Ovary (tissue), 9 donors: Measurements from ENCODE around the gene ADGRA1. TPM values are rescaled to one million over a fixed set of nuclear protein-coding genes. Genes with fewer than 3 reads are reported as not detected.

Source experiments
- DNase-seq, 5 donors: peaks; one replicate each; pipeline ENCODE4 v3.0.0-alpha.2; 2019 to 2020
- H3K27ac ChIP-seq, 2 donors: fragments of 200-600 bp; one replicate each; pipeline versions ENCODE4 v1.5.1 to v1.8.0; 2019 to 2022
- H3K27me3 ChIP-seq: fragments of 200-600 bp; one replicate; pipeline ENCODE4 v1.8.0; 2022
- H3K36me3 ChIP-seq: fragments of 200-600 bp; sonication (generic); one replicate; pipeline ENCODE4 v1.5.1; 2019
- H3K4me1 ChIP-seq: one replicate; pipeline ENCODE4 v1.8.1; 2013; ENCODE audit warnings: mild to moderate bottlenecking, moderate library complexity; ENCODE audit not compliant: insufficient read depth
- H3K4me3 ChIP-seq: fragments of 200-600 bp; sonication (generic); one replicate; pipeline ENCODE4 v1.5.1; 2017
- H3K9me3 ChIP-seq, 2 donors: fragments of 200-600 bp in 1 of 2; sonication (generic) in 1 of 2; one replicate each; pipeline versions ENCODE4 v1.5.1 to v1.8.1; 2013 to 2019; ENCODE audit warnings: mild to moderate bottlenecking in 1 of 2, moderate library complexity in 1 of 2
- CTCF ChIP-seq, 3 donors: fragments of 450-650 bp in 2 of 3; fragments of 200-600 bp in 1 of 3; IDR thresholded peaks; one replicate each; pipeline versions ENCODE4 v1.5.1 to v1.8.0; 2016 to 2022; ENCODE audit warnings: antibody characterized with exemption in 3 of 3, mild to moderate bottlenecking in 1 of 3
- EP300 ChIP-seq: sonication (generic); formaldehyde crosslinking; IDR thresholded peaks from one replicate; pipeline ENCODE4 v1.6.1; 2017; ENCODE audit warnings: antibody characterized with exemption
- POLR2A ChIP-seq: fragments of 450-650 bp; IDR thresholded peaks from one replicate; pipeline ENCODE4 v1.6.1; 2017; ENCODE audit warnings: antibody characterized with exemption, mild to moderate bottlenecking, moderate library complexity
- WGBS, 3 donors: extraction: QIAGEN DNeasy Blood & Tissue Kit in 1 of 3; methylation state at CpG; one replicate each; pipeline versions ENCODE4 v1.1.5 to v1.1.7; 2013 to 2017; 5-methylcytosine and 5-hydroxymethylcytosine counted together
- intact Hi-C, 4 donors: fragments of 100-400 bp; cut with DNase I; formaldehyde crosslinking; loops; one replicate each; pipeline versions ENCODE4 v1.11.0 to v1.15.1; 2022 to 2023
- polyA plus RNA-seq, 2 donors: library from polyadenylated mRNA; stranded (reverse); fragments of 200-250 nt in 1 of 2; fragments of 350-450 nt in 1 of 2; fragmentation: Illumina TruSeq in 1 of 2; extraction: RNeasy Lipid Tissue Mini Kit (QIAGEN cat#74804) in 1 of 2; gene quantifications; one replicate each; pipeline ENCODE4 v1.2.3, GENCODE V29; 2013 to 2014
- total RNA-seq, 7 donors: library from RNA; depleted of rRNA in 2 of 7; stranded (reverse); fragments of >200 nt in 2 of 7; fragmentation: NEBNext Ultra II Directional in 3 of 7; extraction: Animal tissue kit (Norgen Biotek cat#: 25700) in 3 of 7; gene quantifications; one replicate each; pipeline versions ENCODE4 v1.1.0 to v1.2.4, GENCODE V29; 2016 to 2023
- donor health status: DM: no; HTN: no; CAD: no; lungs with moderate emphysema.
- donor health status: DM: no; HTN: no; CAD: no.
- donor health status: Bipolar disorder and iron deficiency.
- donor health status: DM: yes; HTN: yes; CAD: no.
- donor health status: DM: no; HTN: no; CAD: no.
- donor health status: DM: yes; HTN: yes; CAD: no.

ADGRA1 gene
- total and polyA plus RNA-seq, 9 donors = 0.07 to 0.92 (median 0.13) TPM; not detected in 5

GRCh38 chr10:133102415-133103095 is 14.8 kb downstream of the ADGRA1 start:
- Histone ChIP-seq H3K9me3 (no peaks in the 10 kb centered on the region), H3K27ac (no peak overlapping the region), H3K27me3 (no peaks in the 10 kb centered on the region), H3K4me1 (no peaks in the 10 kb centered on the region), H3K4me3 (no peak overlapping the region), H3K36me3 (no peaks in the 10 kb centered on the region)
- 78 to 81% (median 79%) methylated on average over 23 to 29 of the region's 29 CpGs for WGBS, 3 donors
- TF ChIP-seq POLR2A (no peak), CTCF (IDR thresholded peaks at IDR 0.05) (no peak), EP300 (no peak)
- no peak for DNase-seq
- intact Hi-C loops = no loop called here

GRCh38 chr10:133103311-133103910 is 15.7 kb downstream of the ADGRA1 start:
- H3K9me3 ChIP-seq = peaks cover 0 to 6% of the 10 kb centered on the region in 2 donors
- H3K27me3 ChIP-seq = no peaks in the 10 kb centered on the region
- no peak for DNase-seq
- no peaks in the 10 kb centered on the region for H3K4me1 ChIP-seq
- TF ChIP-seq POLR2A = no peak
- no peak for TF ChIP-seq EP300
- TF ChIP-seq CTCF (IDR thresholded peaks at IDR 0.05) = no peak
- H3K27ac ChIP-seq = no peak overlapping the region
- no peaks in the 10 kb centered on the region for H3K36me3 ChIP-seq
- intact Hi-C loops = no loop called here
- WGBS, 3 donors = 78 to 89% (median 80%) methylated on average over 9 to 24 of the region's 24 CpGs
- H3K4me3 ChIP-seq = no peak overlapping the region

- Histone ChIP-seq H3K4me3 (no peak overlapping the region), H3K27ac (no peak overlapping the region), H3K4me1 (no peaks in the 10 kb centered on the region), H3K27me3 (no peaks in the 10 kb centered on the region), H3K36me3 (no peaks in the 10 kb centered on the region), H3K9me3 (peaks cover 0 to 11% of the 10 kb centered on the region in 2 donors)
- WGBS, 3 donors = 60 to 72% (median 63%) methylated on average over 36 to 40 of the region's 40 CpGs
- intact Hi-C loops = no loop called here
- DNase-seq = no peak
- TF ChIP-seq EP300 (no peak), CTCF (IDR thresholded peaks at IDR 0.05) (no peak), POLR2A (no peak)
These were observed 16.6 kb downstream of the ADGRA1 start for GRCh38 chr10:133104068-133104962.

- intact Hi-C loops = no loop called here
- Histone ChIP-seq H3K27me3 (no peaks in the 10 kb centered on the region), H3K4me1 (no peaks in the 10 kb centered on the region), H3K27ac (no peak overlapping the region), H3K4me3 (no peak overlapping the region), H3K36me3 (no peaks in the 10 kb centered on the region), H3K9me3 (peaks cover 0 to 16% of the 10 kb centered on the region in 2 donors)
- WGBS, 3 donors = 16 to 36% (median 25%) methylated on average over 30 of the region's 30 CpGs
- DNase-seq = no peak
- TF ChIP-seq EP300 = no peak
These were observed 17.4 kb downstream of the ADGRA1 start for GRCh38 chr10:133104963-133105640.
